GM12878 (cell line): Measurements from ENCODE around the gene FBXO42. TPM values are rescaled to one million over a fixed set of nuclear protein-coding genes. Genes with fewer than 3 reads are reported as not detected.
A peak's percentile ranks its signal among the peaks of the same experiment; 100 is the strongest.

Source experiments
- ATF7 ChIP-seq: fragments of 450-650 bp; IDR thresholded peaks from 2 replicates; pipeline ENCODE4 v1.6.1; 2016; ENCODE audit warnings: low read depth, mild to moderate bottlenecking
- BCLAF1 ChIP-seq: fragments of 450-650 bp; IDR thresholded peaks from 2 replicates; pipeline ENCODE4 v1.6.1; 2017; ENCODE audit warnings: antibody characterized with exemption, mild to moderate bottlenecking, moderate library complexity
- BMI1 ChIP-seq: fragments of 450-650 bp; IDR thresholded peaks from 2 replicates; pipeline ENCODE4 v1.6.1; 2016; ENCODE audit warnings: mild to moderate bottlenecking, moderate library complexity, borderline replicate concordance
- CBFB ChIP-seq: IDR thresholded peaks from 2 replicates; pipeline ENCODE4 v1.6.1; 2016; ENCODE audit warnings: antibody characterized with exemption, low read depth
- CEBPZ ChIP-seq: fragments of 150-350 bp; IDR thresholded peaks from 2 replicates; pipeline ENCODE4 v1.6.1; 2016; ENCODE audit warnings: low read depth, low read length
- CHD1 ChIP-seq: IDR thresholded peaks from 2 replicates; pipeline ENCODE4 v1.6.1; 2012; ENCODE audit warnings: low read depth, low read length, improper control_type of control experiment
- E2F8 ChIP-seq: fragments of 450-650 bp; IDR thresholded peaks from 2 replicates; pipeline ENCODE4 v1.6.1; 2018; ENCODE audit warnings: mild to moderate bottlenecking, low read depth, moderate library complexity; ENCODE audit not compliant: partially characterized antibody
- ELK1 ChIP-seq: IDR thresholded peaks from 2 replicates; pipeline ENCODE4 v1.6.1; 2012; ENCODE audit warnings: low read depth, low read length, improper control_type of control experiment
- FOS ChIP-seq: IDR thresholded peaks from 3 replicates; pipeline ENCODE4 v1.6.1; 2011; ENCODE audit warnings: borderline replicate concordance; ENCODE audit not compliant: insufficient read length; ENCODE audit errors: extremely low read depth
- GATAD2B ChIP-seq: fragments of 450-650 bp; conservative IDR thresholded peaks from 2 replicates; pipeline ENCODE4 v1.6.1; 2017; ENCODE audit warnings: low read depth, mild to moderate bottlenecking, moderate library complexity
- IKZF1 ChIP-seq: fragments of 450-650 bp; conservative IDR thresholded peaks from 2 replicates; pipeline ENCODE4 v1.6.1; 2017; ENCODE audit warnings: antibody characterized with exemption, mild to moderate bottlenecking
- LARP7 ChIP-seq: fragments of 450-650 bp; IDR thresholded peaks from 2 replicates; pipeline ENCODE4 v1.6.1; 2017; ENCODE audit warnings: mild to moderate bottlenecking
- MYB ChIP-seq: fragments of 150-350 bp; IDR thresholded peaks from 2 replicates; pipeline ENCODE4 v1.6.1; 2014; ENCODE audit warnings: mild to moderate bottlenecking, low read depth, low read length, borderline replicate concordance
- NBN ChIP-seq: fragments of 450-650 bp; IDR thresholded peaks from 2 replicates; pipeline ENCODE4 v1.6.1; 2016
- NFXL1 ChIP-seq: fragments of 450-650 bp; IDR thresholded peaks from 2 replicates; pipeline ENCODE4 v1.6.1; 2017; ENCODE audit warnings: antibody characterized with exemption, mild to moderate bottlenecking, borderline replicate concordance
- PAX5 ChIP-seq: IDR thresholded peaks from 2 replicates; pipeline ENCODE4 v1.6.1; 2011; ENCODE audit warnings: low read depth, low read length, borderline replicate concordance
- STAT1 ChIP-seq: fragments of 450-650 bp; conservative IDR thresholded peaks from 2 replicates; pipeline ENCODE4 v1.6.1; 2014; ENCODE audit warnings: antibody characterized with exemption, mild to moderate bottlenecking
- TAF1 ChIP-seq: IDR thresholded peaks from 2 replicates; pipeline ENCODE4 v1.6.1; 2011; ENCODE audit warnings: mild to moderate bottlenecking, low read depth, low read length, borderline replicate concordance
- ZNF217 ChIP-seq: fragments of 450-650 bp; IDR thresholded peaks from 2 replicates; pipeline ENCODE4 v1.6.1; 2017; ENCODE audit warnings: antibody characterized with exemption, mild to moderate bottlenecking
- ZNF274 ChIP-seq: IDR thresholded peaks from one replicate; pipeline ENCODE4 v1.8.0; 2011; ENCODE audit not compliant: insufficient read length, insufficient read depth
- ZNF384 ChIP-seq: IDR thresholded peaks from 2 replicates; pipeline ENCODE4 v1.6.1; 2012; ENCODE audit warnings: low read depth, mild to moderate bottlenecking, low read length, improper control_type of control experiment, borderline replicate concordance
- polyA plus RNA-seq, 11 experiments: library from polyadenylated mRNA; depleted of rRNA in 4 of 11; unstranded in 6 of 11; stranded (reverse) in 5 of 11; fragments of >200 nt; fragmentation: Nextera tagmentation in 4 of 11; fragmentation: Illumina TruSeq in 1 of 11; extraction: Ambion mirVana in 4 of 11; extraction: Trizol in 1 of 11; gene quantifications; 1 replicate in 1 of 11; 2 replicates in 10 of 11; pipeline versions ENCODE4 v1.2.1 to v1.2.3, GENCODE V29; 2011 to 2016; ENCODE audit warnings: inconsistent platforms in 2 of 11, missing spikeins in 2 of 11, low read depth in 1 of 11
- total RNA-seq, 4 experiments: library from RNA; depleted of rRNA in 3 of 4; stranded (reverse); fragments of >200 nt in 3 of 4; fragmentation: Illumina TruSeq in 1 of 4; extraction: Trizol in 1 of 4; gene quantifications; 2 replicates each; pipeline versions ENCODE4 v1.2.1 to v1.2.3, GENCODE V29; 2013 to 2021

Gene FBXO42
- total and polyA plus RNA-seq, 10 of the 15 experiments (the other 5 are each of a cell fraction or from before 2014, with no cell fraction given): 6.1 to 23.8 (median 15.2) TPM

GRCh38 chr1:16236511-16237342, 115.6 kb downstream of the FBXO42 start, which contains the start of gene CPLANE2 (continued):
- TF ChIP-seq BCLAF1 (no peak), CHD1 (no peak), ZNF274 (no peak), MYB (no peak), CBFB (no peak), NBN (peak; percentile 50; the same call in 1 of the 2 replicates), TAF1 (peak; percentile 46; the same call in 1 of the 2 replicates), BMI1 (peak; percentile 96), GATAD2B (0 out of 2 replicates have a peak, but pooled peaks have one; percentile 46), ATF7 (no peak), STAT1 (no peak), FOS (no peak), IKZF1 (peak; percentile 89), ELK1 (peak; percentile 69; the same call in 1 of the 2 replicates), LARP7 (peak; percentile 36; the same call in 1 of the 2 replicates), CEBPZ (no peak), ZNF384 (no peak), ZNF217 (no peak), E2F8 (no peak), PAX5 (no peak), NFXL1 (no peak)
